ENCODE results near the gene CELSR2. TPM values are rescaled to one million over a fixed set of nuclear protein-coding genes. Genes with fewer than 3 reads are reported as not detected.

CELSR2 gene
- total and polyA plus RNA-seq, 2 experiments from 2014 or later, result 11.2 to 35.1 TPM

DNA sequence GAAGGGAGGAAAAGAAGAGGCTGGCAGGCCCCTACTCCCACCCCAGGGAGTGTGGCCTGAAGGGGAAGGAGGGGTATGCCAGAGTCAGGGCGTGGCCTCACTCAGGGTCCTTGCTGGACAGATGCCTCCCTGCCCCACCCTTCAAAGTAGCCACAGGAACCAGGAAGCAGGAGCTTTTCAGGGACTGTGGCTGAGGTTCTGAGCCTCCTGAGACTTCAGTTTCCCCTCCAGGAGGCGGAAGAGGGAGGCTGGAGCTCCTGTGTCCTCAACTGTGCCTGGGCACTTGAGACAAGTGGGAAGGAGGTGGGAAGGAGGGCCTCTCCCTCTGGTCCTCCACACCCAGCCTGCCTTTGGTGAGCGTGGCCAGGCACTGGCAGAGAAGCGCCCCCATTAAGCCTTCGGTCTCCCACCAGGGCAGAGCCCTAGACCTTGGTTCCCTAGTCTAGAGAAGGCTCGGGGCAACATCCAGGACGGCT is 5.3 kb downstream of the CELSR2 start:
- Mint-ChIP-seq H3K4me1 (peaks cover 34% of the 10 kb centered on the region), H3K4me3 (no peak overlapping the region), H3K9me3 (peaks cover 17% of the 10 kb centered on the region; the same call in 2 of the 3 replicates), H3K27ac (no peak overlapping the region), H3K36me3 (ENCODE audit: low read depth) (peaks cover 28% of the 10 kb centered on the region), H3K27me3 (ENCODE audit: insufficient read depth, low read depth, poor library complexity) (peaks cover 24% of the 10 kb centered on the region)
- H3K4me2 ChIP-seq, result peak overlapping the region; percentile 64
- H4K20me1 ChIP-seq (replicated peaks; ENCODE audit: insufficient read depth), result no peaks in the 10 kb centered on the region; the same call in 1 of the 2 replicates
- TF ChIP-seq, protein P1, sequence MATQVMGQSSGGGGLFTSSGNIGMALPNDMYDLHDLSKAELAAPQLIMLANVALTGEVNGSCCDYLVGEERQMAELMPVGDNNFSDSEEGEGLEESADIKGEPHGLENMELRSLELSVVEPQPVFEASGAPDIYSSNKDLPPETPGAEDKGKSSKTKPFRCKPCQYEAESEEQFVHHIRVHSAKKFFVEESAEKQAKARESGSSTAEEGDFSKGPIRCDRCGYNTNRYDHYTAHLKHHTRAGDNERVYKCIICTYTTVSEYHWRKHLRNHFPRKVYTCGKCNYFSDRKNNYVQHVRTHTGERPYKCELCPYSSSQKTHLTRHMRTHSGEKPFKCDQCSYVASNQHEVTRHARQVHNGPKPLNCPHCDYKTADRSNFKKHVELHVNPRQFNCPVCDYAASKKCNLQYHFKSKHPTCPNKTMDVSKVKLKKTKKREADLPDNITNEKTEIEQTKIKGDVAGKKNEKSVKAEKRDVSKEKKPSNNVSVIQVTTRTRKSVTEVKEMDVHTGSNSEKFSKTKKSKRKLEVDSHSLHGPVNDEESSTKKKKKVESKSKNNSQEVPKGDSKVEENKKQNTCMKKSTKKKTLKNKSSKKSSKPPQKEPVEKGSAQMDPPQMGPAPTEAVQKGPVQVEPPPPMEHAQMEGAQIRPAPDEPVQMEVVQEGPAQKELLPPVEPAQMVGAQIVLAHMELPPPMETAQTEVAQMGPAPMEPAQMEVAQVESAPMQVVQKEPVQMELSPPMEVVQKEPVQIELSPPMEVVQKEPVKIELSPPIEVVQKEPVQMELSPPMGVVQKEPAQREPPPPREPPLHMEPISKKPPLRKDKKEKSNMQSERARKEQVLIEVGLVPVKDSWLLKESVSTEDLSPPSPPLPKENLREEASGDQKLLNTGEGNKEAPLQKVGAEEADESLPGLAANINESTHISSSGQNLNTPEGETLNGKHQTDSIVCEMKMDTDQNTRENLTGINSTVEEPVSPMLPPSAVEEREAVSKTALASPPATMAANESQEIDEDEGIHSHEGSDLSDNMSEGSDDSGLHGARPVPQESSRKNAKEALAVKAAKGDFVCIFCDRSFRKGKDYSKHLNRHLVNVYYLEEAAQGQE (IDR thresholded peaks at IDR 0.05; ENCODE audit: unreplicated experiment), result no peak
- TF ChIP-seq, protein P2, sequence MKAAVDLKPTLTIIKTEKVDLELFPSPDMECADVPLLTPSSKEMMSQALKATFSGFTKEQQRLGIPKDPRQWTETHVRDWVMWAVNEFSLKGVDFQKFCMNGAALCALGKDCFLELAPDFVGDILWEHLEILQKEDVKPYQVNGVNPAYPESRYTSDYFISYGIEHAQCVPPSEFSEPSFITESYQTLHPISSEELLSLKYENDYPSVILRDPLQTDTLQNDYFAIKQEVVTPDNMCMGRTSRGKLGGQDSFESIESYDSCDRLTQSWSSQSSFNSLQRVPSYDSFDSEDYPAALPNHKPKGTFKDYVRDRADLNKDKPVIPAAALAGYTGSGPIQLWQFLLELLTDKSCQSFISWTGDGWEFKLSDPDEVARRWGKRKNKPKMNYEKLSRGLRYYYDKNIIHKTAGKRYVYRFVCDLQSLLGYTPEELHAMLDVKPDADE (IDR thresholded peaks at IDR 0.05), result no peak
- TF ChIP-seq CTCF (conservative IDR thresholded peaks at IDR 0.05; ENCODE audit: low read depth in 2 of 2) (no peak), ZNF114 (CRISPR knock-in tag; IDR thresholded peaks at IDR 0.05) (no peak), CREB1 (CRISPR knock-in tag; IDR thresholded peaks at IDR 0.05; ENCODE audit: low read depth) (no peak), ZNF331 (CRISPR knock-in tag; IDR thresholded peaks at IDR 0.05; ENCODE audit: low read depth) (no peak), JUNB (IDR thresholded peaks at IDR 0.05; ENCODE audit: unreplicated experiment) (no peak), POLR2AphosphoS5 (IDR thresholded peaks at IDR 0.05; ENCODE audit: low read depth) (no peak), STAT1 (IDR thresholded peaks at IDR 0.05; ENCODE audit: unreplicated experiment) (no peak), EZH2 (IDR thresholded peaks at IDR 0.05; ENCODE audit: low read depth, unreplicated experiment) (no peak), EZH2phosphoT487 (IDR thresholded peaks at IDR 0.05; ENCODE audit: unreplicated experiment) (no peak), NANOG (IDR thresholded peaks at IDR 0.05; ENCODE audit: borderline replicate concordance) (no peak)
- TF ChIP-seq, protein P3, sequence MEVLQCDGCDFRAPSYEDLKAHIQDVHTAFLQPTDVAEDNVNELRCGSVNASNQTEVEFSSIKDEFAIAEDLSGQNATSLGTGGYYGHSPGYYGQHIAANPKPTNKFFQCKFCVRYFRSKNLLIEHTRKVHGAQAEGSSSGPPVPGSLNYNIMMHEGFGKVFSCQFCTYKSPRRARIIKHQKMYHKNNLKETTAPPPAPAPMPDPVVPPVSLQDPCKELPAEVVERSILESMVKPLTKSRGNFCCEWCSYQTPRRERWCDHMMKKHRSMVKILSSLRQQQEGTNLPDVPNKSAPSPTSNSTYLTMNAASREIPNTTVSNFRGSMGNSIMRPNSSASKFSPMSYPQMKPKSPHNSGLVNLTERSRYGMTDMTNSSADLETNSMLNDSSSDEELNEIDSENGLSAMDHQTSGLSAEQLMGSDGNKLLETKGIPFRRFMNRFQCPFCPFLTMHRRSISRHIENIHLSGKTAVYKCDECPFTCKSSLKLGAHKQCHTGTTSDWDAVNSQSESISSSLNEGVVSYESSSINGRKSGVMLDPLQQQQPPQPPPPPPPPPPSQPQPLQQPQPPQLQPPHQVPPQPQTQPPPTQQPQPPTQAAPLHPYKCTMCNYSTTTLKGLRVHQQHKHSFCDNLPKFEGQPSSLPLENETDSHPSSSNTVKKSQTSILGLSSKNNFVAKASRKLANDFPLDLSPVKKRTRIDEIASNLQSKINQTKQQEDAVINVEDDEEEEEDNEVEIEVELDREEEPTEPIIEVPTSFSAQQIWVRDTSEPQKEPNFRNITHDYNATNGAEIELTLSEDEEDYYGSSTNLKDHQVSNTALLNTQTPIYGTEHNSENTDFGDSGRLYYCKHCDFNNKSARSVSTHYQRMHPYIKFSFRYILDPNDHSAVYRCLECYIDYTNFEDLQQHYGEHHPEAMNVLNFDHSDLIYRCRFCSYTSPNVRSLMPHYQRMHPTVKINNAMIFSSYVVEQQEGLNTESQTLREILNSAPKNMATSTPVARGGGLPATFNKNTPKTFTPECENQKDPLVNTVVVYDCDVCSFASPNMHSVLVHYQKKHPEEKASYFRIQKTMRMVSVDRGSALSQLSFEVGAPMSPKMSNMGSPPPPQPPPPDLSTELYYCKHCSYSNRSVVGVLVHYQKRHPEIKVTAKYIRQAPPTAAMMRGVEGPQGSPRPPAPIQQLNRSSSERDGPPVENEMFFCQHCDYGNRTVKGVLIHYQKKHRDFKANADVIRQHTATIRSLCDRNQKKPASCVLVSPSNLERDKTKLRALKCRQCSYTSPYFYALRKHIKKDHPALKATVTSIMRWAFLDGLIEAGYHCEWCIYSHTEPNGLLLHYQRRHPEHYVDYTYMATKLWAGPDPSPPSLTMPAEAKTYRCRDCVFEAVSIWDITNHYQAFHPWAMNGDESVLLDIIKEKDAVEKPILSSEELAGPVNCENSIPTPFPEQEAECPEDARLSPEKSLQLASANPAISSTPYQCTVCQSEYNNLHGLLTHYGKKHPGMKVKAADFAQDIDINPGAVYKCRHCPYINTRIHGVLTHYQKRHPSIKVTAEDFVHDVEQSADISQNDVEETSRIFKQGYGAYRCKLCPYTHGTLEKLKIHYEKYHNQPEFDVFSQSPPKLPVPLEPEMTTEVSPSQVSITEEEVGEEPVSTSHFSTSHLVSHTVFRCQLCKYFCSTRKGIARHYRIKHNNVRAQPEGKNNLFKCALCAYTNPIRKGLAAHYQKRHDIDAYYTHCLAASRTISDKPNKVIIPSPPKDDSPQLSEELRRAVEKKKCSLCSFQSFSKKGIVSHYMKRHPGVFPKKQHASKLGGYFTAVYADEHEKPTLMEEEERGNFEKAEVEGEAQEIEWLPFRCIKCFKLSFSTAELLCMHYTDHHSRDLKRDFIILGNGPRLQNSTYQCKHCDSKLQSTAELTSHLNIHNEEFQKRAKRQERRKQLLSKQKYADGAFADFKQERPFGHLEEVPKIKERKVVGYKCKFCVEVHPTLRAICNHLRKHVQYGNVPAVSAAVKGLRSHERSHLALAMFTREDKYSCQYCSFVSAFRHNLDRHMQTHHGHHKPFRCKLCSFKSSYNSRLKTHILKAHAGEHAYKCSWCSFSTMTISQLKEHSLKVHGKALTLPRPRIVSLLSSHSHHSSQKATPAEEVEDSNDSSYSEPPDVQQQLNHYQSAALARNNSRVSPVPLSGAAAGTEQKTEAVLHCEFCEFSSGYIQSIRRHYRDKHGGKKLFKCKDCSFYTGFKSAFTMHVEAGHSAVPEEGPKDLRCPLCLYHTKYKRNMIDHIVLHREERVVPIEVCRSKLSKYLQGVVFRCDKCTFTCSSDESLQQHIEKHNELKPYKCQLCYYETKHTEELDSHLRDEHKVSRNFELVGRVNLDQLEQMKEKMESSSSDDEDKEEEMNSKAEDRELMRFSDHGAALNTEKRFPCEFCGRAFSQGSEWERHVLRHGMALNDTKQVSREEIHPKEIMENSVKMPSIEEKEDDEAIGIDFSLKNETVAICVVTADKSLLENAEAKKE (CRISPR knock-in tag; IDR thresholded peaks at IDR 0.05), result no peak
- peaks cover 28% of the 10 kb centered on the region for H3K4me1 ChIP-seq (ENCODE audit: insufficient read depth)
- H3K79me2 ChIP-seq (replicated peaks; ENCODE audit: insufficient read depth), result peaks cover 19% of the 10 kb centered on the region; the same call in 1 of the 2 replicates
- H3F3A ChIP-seq (replicated peaks; ENCODE audit: low read depth), result no peaks in the 10 kb centered on the region
- ATAC-seq (no peak; the same call in 2 of the 3 replicates), DNase-seq (ENCODE audit: low spot score) (no peak)
- no peak overlapping the region for H2AFZ ChIP-seq
- peaks cover 7% of the 10 kb centered on the region for H3K27me3 ChIP-seq (ENCODE audit: insufficient read depth)
- H3K36me3 ChIP-seq (ENCODE audit: insufficient read depth), result no peaks in the 10 kb centered on the region; the same call in 1 of the 2 replicates
- no peaks in the 10 kb centered on the region for H3K9me2 ChIP-seq (ENCODE audit: insufficient read depth)
- no peak overlapping the region for H3K27ac ChIP-seq (ENCODE audit: low read depth)
- H3K4me3 ChIP-seq, result no peak overlapping the region
